ENCODE measurements around the gene PFAS.

The PFAS gene

DNA sequence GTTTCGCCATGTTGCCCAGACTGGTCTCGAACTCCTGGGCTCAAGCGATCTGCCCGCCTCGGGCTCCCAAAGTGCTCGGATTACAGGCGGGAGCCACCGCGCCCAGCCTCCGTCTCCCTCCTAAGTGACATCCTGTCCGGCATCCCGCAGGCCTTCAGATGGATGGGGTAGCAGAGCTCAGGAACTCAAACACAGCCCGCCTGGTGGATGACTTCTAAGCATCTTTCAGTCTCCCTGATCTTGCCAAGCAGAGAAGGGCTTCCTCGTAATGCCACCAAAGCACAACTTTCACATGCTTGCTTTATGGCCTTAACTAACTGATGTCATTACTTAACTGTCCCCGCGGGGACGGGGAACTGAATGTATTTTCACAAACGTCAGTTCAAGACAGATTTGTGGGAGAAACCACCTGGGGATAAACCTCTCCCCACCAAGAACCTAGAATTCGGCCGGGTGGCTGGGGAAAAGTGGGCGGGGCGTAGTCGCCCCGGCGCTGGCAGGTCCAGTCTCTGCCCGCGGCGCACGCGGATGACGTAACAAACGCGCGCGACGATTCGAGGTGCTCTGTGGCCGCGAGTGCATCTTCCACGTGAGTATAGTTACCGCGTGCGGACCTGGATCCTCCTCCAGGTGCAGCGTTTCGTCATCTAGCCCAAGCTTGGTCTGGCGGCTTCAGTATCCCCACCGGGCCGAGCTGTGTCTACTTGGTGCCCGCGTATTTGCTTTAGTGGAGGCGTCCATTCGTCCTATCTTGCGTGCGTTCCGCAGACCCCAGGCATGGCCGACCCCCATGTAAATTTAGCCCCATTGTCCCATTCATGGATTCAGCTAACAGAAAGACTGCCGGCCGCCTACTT is at the start of gene PFAS:
Gene PFAS (plus strand): TSS at position 539 of the 857 bp plus-strand sequence. CDS start 4,649 bp downstream, outside the sequence.
- peak; percentile 89 for DNase-seq (ENCODE audit: low read depth)
- H3K4me3 ChIP-seq (ENCODE audit: low read length) = peak within 1 kb of the TSS; percentile 98
- TF ChIP-seq, protein P1, sequence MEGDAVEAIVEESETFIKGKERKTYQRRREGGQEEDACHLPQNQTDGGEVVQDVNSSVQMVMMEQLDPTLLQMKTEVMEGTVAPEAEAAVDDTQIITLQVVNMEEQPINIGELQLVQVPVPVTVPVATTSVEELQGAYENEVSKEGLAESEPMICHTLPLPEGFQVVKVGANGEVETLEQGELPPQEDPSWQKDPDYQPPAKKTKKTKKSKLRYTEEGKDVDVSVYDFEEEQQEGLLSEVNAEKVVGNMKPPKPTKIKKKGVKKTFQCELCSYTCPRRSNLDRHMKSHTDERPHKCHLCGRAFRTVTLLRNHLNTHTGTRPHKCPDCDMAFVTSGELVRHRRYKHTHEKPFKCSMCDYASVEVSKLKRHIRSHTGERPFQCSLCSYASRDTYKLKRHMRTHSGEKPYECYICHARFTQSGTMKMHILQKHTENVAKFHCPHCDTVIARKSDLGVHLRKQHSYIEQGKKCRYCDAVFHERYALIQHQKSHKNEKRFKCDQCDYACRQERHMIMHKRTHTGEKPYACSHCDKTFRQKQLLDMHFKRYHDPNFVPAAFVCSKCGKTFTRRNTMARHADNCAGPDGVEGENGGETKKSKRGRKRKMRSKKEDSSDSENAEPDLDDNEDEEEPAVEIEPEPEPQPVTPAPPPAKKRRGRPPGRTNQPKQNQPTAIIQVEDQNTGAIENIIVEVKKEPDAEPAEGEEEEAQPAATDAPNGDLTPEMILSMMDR (conservative IDR thresholded peaks at IDR 0.05; ENCODE audit: low read length) = 0 out of 2 replicates have a peak, but pooled peaks have one; percentile 9

DNA sequence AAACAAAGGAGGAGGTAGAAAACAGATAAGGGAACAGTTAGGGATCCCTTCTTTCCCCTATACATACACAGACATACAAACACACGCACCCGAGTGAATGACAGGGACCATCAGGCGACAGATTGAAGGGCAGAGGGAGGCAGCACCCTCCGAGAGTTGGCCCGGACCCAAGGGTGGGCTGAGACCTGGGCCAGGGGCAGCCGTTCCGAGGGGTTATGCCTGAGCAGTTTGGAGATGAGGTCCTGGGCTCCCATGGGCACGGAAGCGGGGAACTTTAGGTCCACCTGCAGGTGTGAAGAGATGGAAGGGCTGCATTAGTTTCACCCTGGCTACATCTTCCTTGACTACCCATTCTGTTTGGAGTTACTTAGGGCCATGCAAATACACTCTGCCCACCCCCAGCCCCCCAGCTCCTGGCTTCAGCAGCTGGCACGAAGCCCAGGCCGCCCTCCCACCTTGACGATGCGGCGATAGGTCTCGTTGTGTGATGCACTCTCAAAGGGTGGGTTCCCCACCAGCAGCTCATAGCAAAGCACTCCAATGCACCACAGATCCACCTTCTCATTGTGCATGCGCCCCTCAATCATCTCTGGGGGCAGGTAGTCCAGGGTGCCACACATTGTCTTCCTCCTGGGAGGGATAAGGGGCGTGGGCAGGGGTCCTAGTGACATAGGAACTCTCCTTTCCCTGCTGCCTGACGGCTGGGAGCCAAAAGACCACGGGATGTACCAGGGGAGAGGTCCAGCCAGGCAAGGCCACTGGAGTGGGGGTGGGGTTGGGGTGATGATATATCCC is 44.1 kb upstream of the PFAS start:
- TF ChIP-seq, protein P1 (conservative IDR thresholded peaks at IDR 0.05; ENCODE audit: low read length) = no peak
- H3K4me3 ChIP-seq (ENCODE audit: low read length) = no peak overlapping the region
- DNase-seq (ENCODE audit: low read depth) = no peak

GRCh38 chr17:8206536-8206935 is 42.6 kb upstream of the PFAS start:
- no peak for DNase-seq (ENCODE audit: low read depth)
- H3K4me3 ChIP-seq (ENCODE audit: low read length) = no peak overlapping the region
- TF ChIP-seq, protein P1 (conservative IDR thresholded peaks at IDR 0.05; ENCODE audit: low read length) = no peak

GRCh38 chr17:8209907-8210760 is 39.0 kb upstream of the PFAS start, which contains the start of gene AURKB:
AURKB (minus strand) TSS chr17:8210575; CDS start chr17:8210224, 351 bp downstream.
- peak within 1 kb of the TSS; percentile 84 for H3K4me3 ChIP-seq (ENCODE audit: low read length)
- TF ChIP-seq, protein P1 (conservative IDR thresholded peaks at IDR 0.05; ENCODE audit: low read length) = no peak
- peak; percentile 96 for DNase-seq (ENCODE audit: low read depth)

- TF ChIP-seq, protein P1 (conservative IDR thresholded peaks at IDR 0.05; ENCODE audit: low read length) = no peak
- peak overlapping the region; percentile 84 for H3K4me3 ChIP-seq (ENCODE audit: low read length)
- no peak for DNase-seq (ENCODE audit: low read depth)
Measured at GRCh38 chr17:8210761-8211458, 38.2 kb upstream of the PFAS start.
